KBM-7 (cell line): ENCODE data around the gene PREX1.

Experiments used
- DNase-seq: peaks from one replicate; pipeline ENCODE4 v3.0.0-alpha.2; 2015
- in situ Hi-C: fragments of 300-500 bp; cut with MboI; formaldehyde crosslinking; loops from 2 replicates; pipeline ENCODE4 v1.14.3; 2020; ENCODE audit warnings: low sequenced_read_pairs, low pct_unique_long_range_greater_than_20kb, mixed read lengths

The PREX1 gene

GRCh38 chr20:48626938-48627736, 200.7 kb downstream of the PREX1 start:
- in situ Hi-C loops = no loop called here
- no peak for DNase-seq

GRCh38 chr20:48626226-48626937, 201.4 kb downstream of the PREX1 start:
- in situ Hi-C loops = no loop called here
- peak; percentile 91 for DNase-seq

GRCh38 chr20:48625136-48625900, 202.5 kb downstream of the PREX1 start:
- DNase-seq = no peak
- in situ Hi-C loops = no loop called here

GRCh38 chr20:48624315-48625020, 203.3 kb downstream of the PREX1 start:
- in situ Hi-C loops = no loop called here
- no peak for DNase-seq

GRCh38 chr20:48623906-48624265, 203.9 kb downstream of the PREX1 start:
- in situ Hi-C loops = no loop called here
- no peak for DNase-seq

GRCh38 chr20:48623176-48623905, 204.5 kb downstream of the PREX1 start:
- in situ Hi-C loops = no loop called here
- no peak for DNase-seq

GRCh38 chr20:48622421-48622820, 205.4 kb downstream of the PREX1 start:
- no peak for DNase-seq
- in situ Hi-C loops = no loop called here

GRCh38 chr20:48621376-48622078, 206.3 kb downstream of the PREX1 start:
- no peak for DNase-seq
- in situ Hi-C loops = no loop called here

GRCh38 chr20:48620507-48621375, 207.1 kb downstream of the PREX1 start:
- in situ Hi-C loops = no loop called here
- peak; percentile 79 for DNase-seq

GRCh38 chr20:48620154-48620506, 207.7 kb downstream of the PREX1 start:
- in situ Hi-C loops = no loop called here

GRCh38 chr20:48619126-48620101, 208.4 kb downstream of the PREX1 start:
- in situ Hi-C loops = loop anchor here (10.0 kb wide), 1 partner anchor 945 kb away; no protein-coding TSS in a partner anchor
- DNase-seq = no peak

More at GRCh38 chr20:48620154-48620506, 207.7 kb downstream of the PREX1 start:
- no peak for DNase-seq

GRCh38 chr20:48618631-48619030, 209.2 kb downstream of the PREX1 start:
- in situ Hi-C loops = loop anchor here (10.0 kb wide), 1 partner anchor 944 kb away; no protein-coding TSS in a partner anchor
- no peak for DNase-seq

- in situ Hi-C loops = loop anchor here (10.0 kb wide), 1 partner anchor 943 kb away; no protein-coding TSS in a partner anchor
- DNase-seq = no peak
Measured at GRCh38 chr20:48618052-48618451, 209.7 kb downstream of the PREX1 start.

- in situ Hi-C loops = loop anchor here (10.0 kb wide), 1 partner anchor 943 kb away; no protein-coding TSS in a partner anchor
- DNase-seq = no peak
Measured at GRCh38 chr20:48617481-48617880, 210.3 kb downstream of the PREX1 start.

- in situ Hi-C loops = loop anchor here (10.0 kb wide), 1 partner anchor 942 kb away; no protein-coding TSS in a partner anchor
Measured at GRCh38 chr20:48616481-48616880, 211.3 kb downstream of the PREX1 start.

GRCh38 chr20:48615871-48616270, 211.9 kb downstream of the PREX1 start:
- DNase-seq = no peak
- in situ Hi-C loops = loop anchor here (10.0 kb wide), 1 partner anchor 941 kb away; no protein-coding TSS in a partner anchor

More at GRCh38 chr20:48616481-48616880, 211.3 kb downstream of the PREX1 start:
- DNase-seq = no peak
